Activated naive CD8-positive, alpha-beta T cell treated with anti-CD3 and anti-CD28 coated beads, Interleukin-2, amount 50 U/mL, for 24 hours (primary cell): Measurements from ENCODE around the gene MAP1LC3B2.
"Not testable (repeated sequence)": the region's sequence is repeated elsewhere in the genome, so short reads cannot be mapped to it uniquely, and the experiment has no call there.

Source experiments
- ATAC-seq: fragments of 150-1000 bp; cut with Tn5 transposase; one replicate; pipeline ENCODE4 v1.10.0; 2021
- DNase-seq: peaks from one replicate; pipeline ENCODE4 v3.0.0; 2021
- H3K27ac Mint-ChIP-seq: one replicate; pipeline ENCODE4 v1.8.0; 2021; ENCODE audit warnings: mild to moderate bottlenecking, mixed read lengths
- H3K27me3 Mint-ChIP-seq: one replicate; pipeline ENCODE4 v1.8.0; 2021; ENCODE audit warnings: mixed read lengths
- H3K36me3 Mint-ChIP-seq: one replicate; pipeline ENCODE4 v1.8.0; 2021; ENCODE audit warnings: low read depth, mixed read lengths
- H3K4me1 Mint-ChIP-seq: one replicate; pipeline ENCODE4 v1.8.0; 2021; ENCODE audit warnings: mixed read lengths
- H3K4me3 Mint-ChIP-seq: one replicate; pipeline ENCODE4 v1.8.0; 2021; ENCODE audit warnings: mild to moderate bottlenecking, moderate library complexity, mixed read lengths
- H3K9me3 Mint-ChIP-seq: one replicate; pipeline ENCODE4 v1.8.0; 2021; ENCODE audit warnings: mixed read lengths

The MAP1LC3B2 gene

GRCh38 chr12:116561181-116561821 is 2.1 kb downstream of the MAP1LC3B2 start:
- ATAC-seq, result no peak
- Mint-ChIP-seq H3K9me3 (peaks cover 18% of the 10 kb centered on the region), H3K36me3 (peaks cover 10% of the 10 kb centered on the region), H3K4me3 (no peak overlapping the region), H3K27me3 (peaks cover 1% of the 10 kb centered on the region), H3K27ac (no peak overlapping the region), H3K4me1 (peaks cover 46% of the 10 kb centered on the region)
- no peak for DNase-seq

GRCh38 chr12:116562090-116562489 is 2.9 kb downstream of the MAP1LC3B2 start:
- peaks cover 10% of the 10 kb centered on the region for H3K36me3 Mint-ChIP-seq
- no peak overlapping the region for H3K27ac Mint-ChIP-seq
- peaks cover 1% of the 10 kb centered on the region for H3K27me3 Mint-ChIP-seq
- H3K9me3 Mint-ChIP-seq, result peaks cover 18% of the 10 kb centered on the region
- no peak for DNase-seq
- H3K4me3 Mint-ChIP-seq, result no peak overlapping the region
- no peak for ATAC-seq
- peaks cover 38% of the 10 kb centered on the region for H3K4me1 Mint-ChIP-seq

GRCh38 chr12:116563262-116563661 is 4.1 kb downstream of the MAP1LC3B2 start:
- no peak for DNase-seq
- H3K36me3 Mint-ChIP-seq, result peaks cover 10% of the 10 kb centered on the region

GRCh38 chr12:116564080-116564479 is 4.9 kb downstream of the MAP1LC3B2 start:
- Mint-ChIP-seq H3K36me3 (peaks cover 10% of the 10 kb centered on the region), H3K27me3 (peaks cover 1% of the 10 kb centered on the region), H3K27ac (no peak overlapping the region), H3K4me3 (no peak overlapping the region), H3K4me1 (peaks cover 22% of the 10 kb centered on the region), H3K9me3 (peaks cover 18% of the 10 kb centered on the region)
- no peak for ATAC-seq
- DNase-seq, result no peak

More at GRCh38 chr12:116563262-116563661, 4.1 kb downstream of the MAP1LC3B2 start:
- Mint-ChIP-seq H3K4me1 (peaks cover 29% of the 10 kb centered on the region), H3K9me3 (peaks cover 18% of the 10 kb centered on the region), H3K27ac (no peak overlapping the region), H3K4me3 (no peak overlapping the region), H3K27me3 (peaks cover 1% of the 10 kb centered on the region)
- ATAC-seq, result no peak

DNA sequence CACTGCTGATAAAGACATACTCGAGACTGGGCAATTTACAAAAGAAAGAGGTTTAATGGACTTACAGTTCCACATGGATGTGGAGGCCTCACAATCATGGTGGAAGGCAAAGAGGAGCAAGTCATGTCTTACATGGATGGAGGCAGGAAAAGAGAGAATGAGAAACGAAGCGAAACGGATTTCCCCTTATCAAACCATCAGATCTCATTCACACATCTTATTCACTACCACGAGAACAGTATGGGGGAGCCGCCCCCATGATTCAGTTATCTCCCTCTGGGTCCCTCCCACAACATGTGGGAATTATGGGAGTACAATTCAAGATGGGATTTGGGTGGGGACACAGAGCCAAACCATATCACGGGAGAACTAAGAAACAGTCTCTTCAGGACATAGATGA is 6.0 kb downstream of the MAP1LC3B2 start:
- H3K4me3 Mint-ChIP-seq, H3K27ac Mint-ChIP-seq, H3K27me3 Mint-ChIP-seq, H3K36me3 Mint-ChIP-seq, DNase-seq, ATAC-seq: not testable (repeated sequence)
- Mint-ChIP-seq H3K4me1 (peaks cover 12% of the 10 kb centered on the region), H3K9me3 (peaks cover 18% of the 10 kb centered on the region)

GRCh38 chr12:116565963-116566362 is 6.8 kb downstream of the MAP1LC3B2 start:
- Mint-ChIP-seq H3K27me3 (no peaks in the 10 kb centered on the region), H3K4me1 (peaks cover 5% of the 10 kb centered on the region), H3K4me3 (no peak overlapping the region), H3K9me3 (peaks cover 22% of the 10 kb centered on the region), H3K27ac (no peak overlapping the region), H3K36me3 (peaks cover 8% of the 10 kb centered on the region)
- DNase-seq, result no peak
- ATAC-seq, result no peak

DNA sequence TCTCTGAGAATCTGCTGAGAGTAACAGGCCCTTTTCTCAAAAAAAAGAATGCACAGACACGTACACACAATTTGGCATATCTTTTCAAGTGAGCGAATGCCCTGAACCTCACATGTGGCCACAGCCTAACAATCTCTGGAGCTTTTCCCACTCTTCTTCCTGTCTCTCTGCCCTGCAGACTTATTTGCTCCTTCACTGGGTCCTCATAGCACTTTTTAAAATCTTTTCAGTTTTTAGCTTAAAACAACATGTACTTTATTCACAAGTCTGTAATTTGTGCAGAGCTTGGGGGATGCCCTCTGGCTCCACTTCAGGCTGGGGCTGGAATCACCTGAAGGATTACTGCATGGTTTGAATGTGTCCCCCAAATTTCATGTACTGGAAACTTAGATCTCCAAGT is 9.0 kb downstream of the MAP1LC3B2 start:
- H3K36me3 Mint-ChIP-seq, result peaks cover 8% of the 10 kb centered on the region
- no peaks in the 10 kb centered on the region for H3K27me3 Mint-ChIP-seq
- no peaks in the 10 kb centered on the region for H3K4me1 Mint-ChIP-seq
- no peak for ATAC-seq
- no peak for DNase-seq
- peaks cover 21% of the 10 kb centered on the region for H3K9me3 Mint-ChIP-seq
- H3K27ac Mint-ChIP-seq, result no peak overlapping the region
- no peak overlapping the region for H3K4me3 Mint-ChIP-seq

GRCh38 chr12:116571089-116571488 is 11.9 kb downstream of the MAP1LC3B2 start:
- H3K36me3 Mint-ChIP-seq, result no peaks in the 10 kb centered on the region
- no peaks in the 10 kb centered on the region for H3K4me1 Mint-ChIP-seq
- no peaks in the 10 kb centered on the region for H3K27me3 Mint-ChIP-seq
- no peak overlapping the region for H3K27ac Mint-ChIP-seq
- ATAC-seq, result no peak
- no peak for DNase-seq
- peaks cover 4% of the 10 kb centered on the region for H3K9me3 Mint-ChIP-seq
- no peak overlapping the region for H3K4me3 Mint-ChIP-seq

GRCh38 chr12:116573776-116574175 is 14.6 kb downstream of the MAP1LC3B2 start:
- H3K9me3 Mint-ChIP-seq, result peaks cover 4% of the 10 kb centered on the region
- no peaks in the 10 kb centered on the region for H3K4me1 Mint-ChIP-seq
- H3K27ac Mint-ChIP-seq, result no peak overlapping the region
- no peak for ATAC-seq
- no peak for DNase-seq
- H3K4me3 Mint-ChIP-seq, result no peak overlapping the region
- H3K27me3 Mint-ChIP-seq, result no peaks in the 10 kb centered on the region
- H3K36me3 Mint-ChIP-seq, result no peaks in the 10 kb centered on the region

DNA sequence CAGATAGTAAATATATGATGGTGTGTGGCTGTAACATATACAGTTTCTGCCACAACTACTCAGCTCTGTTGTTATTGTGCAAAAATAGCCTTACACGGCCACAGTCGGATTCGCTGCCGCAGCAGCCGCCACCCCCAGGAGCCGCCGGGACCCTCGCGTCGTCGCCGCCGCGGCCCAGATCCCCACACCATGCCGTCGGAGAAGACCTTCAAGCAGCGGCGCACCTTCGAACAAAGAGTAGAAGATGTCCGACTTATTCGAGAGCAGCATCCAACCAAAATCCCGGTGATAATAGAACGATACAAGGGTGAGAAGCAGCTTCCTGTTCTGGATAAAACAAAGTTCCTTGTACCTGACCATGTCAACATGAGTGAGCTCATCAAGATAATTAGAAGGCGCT is 16.6 kb downstream of the MAP1LC3B2 start:
- not testable (repeated sequence) for ATAC-seq, H3K27me3 Mint-ChIP-seq, H3K36me3 Mint-ChIP-seq, H3K27ac Mint-ChIP-seq, H3K4me1 Mint-ChIP-seq, H3K4me3 Mint-ChIP-seq, DNase-seq, H3K9me3 Mint-ChIP-seq

- ATAC-seq (no peak), DNase-seq (no peak)
- H3K27ac Mint-ChIP-seq, result no peak overlapping the region
- H3K4me1 Mint-ChIP-seq, result no peaks in the 10 kb centered on the region
- H3K9me3 Mint-ChIP-seq, result no peaks in the 10 kb centered on the region
- H3K27me3 Mint-ChIP-seq, result no peaks in the 10 kb centered on the region
- H3K4me3 Mint-ChIP-seq, result no peak overlapping the region
- no peaks in the 10 kb centered on the region for H3K36me3 Mint-ChIP-seq
Observed at GRCh38 chr12:116577154-116577561, 18.0 kb downstream of the MAP1LC3B2 start.

GRCh38 chr12:116578051-116578450 is 18.9 kb downstream of the MAP1LC3B2 start:
- no peaks in the 10 kb centered on the region for H3K27me3 Mint-ChIP-seq
- no peak overlapping the region for H3K27ac Mint-ChIP-seq
- no peaks in the 10 kb centered on the region for H3K4me1 Mint-ChIP-seq
- H3K36me3 Mint-ChIP-seq, result no peaks in the 10 kb centered on the region
- DNase-seq (no peak), ATAC-seq (no peak)
- H3K4me3 Mint-ChIP-seq, result no peak overlapping the region
- H3K9me3 Mint-ChIP-seq, result no peaks in the 10 kb centered on the region

GRCh38 chr12:116582610-116583009 is 23.4 kb downstream of the MAP1LC3B2 start:
- no peak overlapping the region for H3K27ac Mint-ChIP-seq

DNA sequence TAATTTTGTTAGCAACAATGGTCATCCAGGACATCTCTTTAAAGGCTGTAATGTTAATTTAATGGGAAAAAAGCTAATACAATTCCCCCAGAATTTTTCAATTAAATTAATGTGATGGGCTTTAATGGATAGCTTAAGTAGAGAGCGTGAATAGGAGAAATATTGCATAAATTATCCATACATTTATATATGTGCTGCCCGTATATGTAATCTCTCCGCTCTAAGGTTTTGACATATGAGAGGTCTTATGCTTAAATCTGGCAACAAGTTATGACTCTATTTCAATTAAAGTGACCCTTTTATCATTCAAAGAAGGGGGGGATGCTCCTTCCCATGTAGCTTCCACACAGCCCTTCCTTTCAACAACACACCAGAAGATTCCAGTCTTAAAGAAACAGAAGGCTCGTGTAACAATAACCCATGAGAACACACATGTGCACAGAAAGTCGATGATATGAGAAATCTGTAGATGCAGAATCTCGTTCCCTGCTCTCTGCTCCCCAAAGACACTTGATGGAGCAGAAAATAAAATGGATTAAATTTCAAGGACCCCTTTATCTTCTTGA is 24.0 kb downstream of the MAP1LC3B2 start:
- no peak overlapping the region for H3K4me3 Mint-ChIP-seq
- H3K27ac Mint-ChIP-seq, result no peak overlapping the region
- DNase-seq (no peak), ATAC-seq (no peak)
- H3K9me3 Mint-ChIP-seq, result peaks cover 4% of the 10 kb centered on the region
- H3K36me3 Mint-ChIP-seq, result no peaks in the 10 kb centered on the region
- H3K4me1 Mint-ChIP-seq, result no peaks in the 10 kb centered on the region
- no peaks in the 10 kb centered on the region for H3K27me3 Mint-ChIP-seq

More at GRCh38 chr12:116582610-116583009, 23.4 kb downstream of the MAP1LC3B2 start:
- ATAC-seq (no peak), DNase-seq (no peak)
- Mint-ChIP-seq H3K27me3 (no peaks in the 10 kb centered on the region), H3K36me3 (no peaks in the 10 kb centered on the region), H3K4me3 (no peak overlapping the region), H3K4me1 (no peaks in the 10 kb centered on the region), H3K9me3 (peaks cover 4% of the 10 kb centered on the region)

DNA sequence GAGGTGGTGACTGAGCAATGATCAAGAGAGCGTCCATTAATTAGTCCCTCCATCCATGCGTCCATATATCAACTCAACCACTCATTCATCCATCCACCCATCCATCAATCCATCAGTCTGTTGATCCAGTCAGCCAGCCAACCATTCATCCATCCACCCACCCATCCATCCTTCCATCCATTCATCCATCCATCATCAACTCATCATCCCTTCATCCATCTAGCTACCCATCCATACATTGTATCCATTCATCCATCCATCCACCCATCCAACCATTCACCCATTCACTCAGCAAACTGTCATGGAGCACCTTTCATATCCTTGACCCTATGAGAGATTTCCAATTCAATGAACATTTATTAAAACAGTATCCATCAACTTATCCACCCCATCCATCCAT is 28.1 kb downstream of the MAP1LC3B2 start:
- ATAC-seq (no peak), DNase-seq (no peak)
- no peaks in the 10 kb centered on the region for H3K27me3 Mint-ChIP-seq
- peaks cover 5% of the 10 kb centered on the region for H3K4me1 Mint-ChIP-seq
- no peak overlapping the region for H3K27ac Mint-ChIP-seq
- peaks cover 4% of the 10 kb centered on the region for H3K9me3 Mint-ChIP-seq
- no peak overlapping the region for H3K4me3 Mint-ChIP-seq
- H3K36me3 Mint-ChIP-seq, result no peaks in the 10 kb centered on the region
